Suprapubic skin (tissue), 4 donors: ENCODE data around the gene HIRIP3. TPM values are rescaled to one million over a fixed set of nuclear protein-coding genes. Genes with fewer than 3 reads are reported as not detected.
A peak's percentile ranks its signal among the peaks of the same experiment; 100 is the strongest.

ENCODE experiments used
- DNase-seq, 2 donors: peaks; one replicate each; pipeline ENCODE4 v3.0.0-alpha.2; 2019; ENCODE audit warnings: low spot score in 2 of 2
- H3K27ac ChIP-seq: fragments of 200-600 bp; sonication (generic); one replicate; pipeline ENCODE4 v1.5.1; 2019
- H3K27me3 ChIP-seq: fragments of 200-600 bp; sonication (generic); one replicate; pipeline ENCODE4 v1.5.1; 2019
- H3K36me3 ChIP-seq: fragments of 200-600 bp; sonication (generic); one replicate; pipeline ENCODE4 v1.5.1; 2019
- H3K4me1 ChIP-seq: fragments of 200-600 bp; sonication (generic); one replicate; pipeline ENCODE4 v1.5.1; 2019
- H3K4me3 ChIP-seq: fragments of 200-600 bp; sonication (generic); one replicate; pipeline ENCODE4 v1.5.1; 2019; ENCODE audit warnings: mild to moderate bottlenecking
- H3K9me3 ChIP-seq: fragments of 200-600 bp; sonication (generic); one replicate; pipeline ENCODE4 v1.5.1; 2019
- CTCF ChIP-seq, 2 donors: fragments of 200-600 bp in 1 of 2; fragments of 450-650 bp in 1 of 2; sonication (generic) in 1 of 2; IDR thresholded peaks; one replicate each; pipeline ENCODE4 v1.5.1; 2016 to 2019; ENCODE audit warnings: antibody characterized with exemption in 2 of 2, mild to moderate bottlenecking in 1 of 2, moderate library complexity in 1 of 2
- EP300 ChIP-seq: sonication (generic); formaldehyde crosslinking; IDR thresholded peaks from one replicate; pipeline ENCODE4 v1.6.1; 2017; ENCODE audit warnings: antibody characterized with exemption
- POLR2A ChIP-seq, 2 donors: fragments of 450-650 bp; IDR thresholded peaks; one replicate each; pipeline ENCODE4 v1.6.1; 2017; ENCODE audit warnings: antibody characterized with exemption in 2 of 2, mild to moderate bottlenecking in 2 of 2, moderate library complexity in 2 of 2
- POLR2AphosphoS5 ChIP-seq, 3 donors: sonication (generic); formaldehyde crosslinking; IDR thresholded peaks; one replicate each; pipeline ENCODE4 v1.6.1; 2017; ENCODE audit warnings: antibody characterized with exemption in 3 of 3
- WGBS: methylation state at CpG from one replicate; pipeline ENCODE4 v1.1.5; 2018; 5-methylcytosine and 5-hydroxymethylcytosine counted together
- total RNA-seq, 4 donors: library from RNA; depleted of rRNA; stranded (reverse); fragments of >200 nt; gene quantifications; one replicate each; pipeline ENCODE4 v1.1.0, GENCODE V29; 2016

HIRIP3 gene
- total RNA-seq, 4 donors from 2014 or later: 14.6 to 29.3 (median 21.7) TPM

GRCh38 chr16:29978081-29978480, 17.3 kb downstream of the HIRIP3 start:
- DNase-seq: no peak
- Histone ChIP-seq H3K4me1 (peaks cover 44% of the 10 kb centered on the region), H3K27ac (peak overlapping the region; percentile 46), H3K4me3 (no peak overlapping the region), H3K9me3 (no peaks in the 10 kb centered on the region), H3K27me3 (no peaks in the 10 kb centered on the region), H3K36me3 (peaks cover 61% of the 10 kb centered on the region)
- WGBS: 92% methylated on average over 6 of the region's 9 CpGs
- no peak for TF ChIP-seq POLR2AphosphoS5 (IDR thresholded peaks at IDR 0.05)
- TF ChIP-seq CTCF (IDR thresholded peaks at IDR 0.05): no peak
- TF ChIP-seq EP300: no peak
- TF ChIP-seq POLR2A (IDR thresholded peaks at IDR 0.05): no peak

GRCh38 chr16:29977063-29977825, 18.2 kb downstream of the HIRIP3 start:
- 74% methylated on average over 9 of the region's 9 CpGs for WGBS

GRCh38 chr16:29975811-29976511, 19.5 kb downstream of the HIRIP3 start:
- 21% methylated on average over 6 of the region's 6 CpGs for WGBS
- Histone ChIP-seq H3K27ac (peak overlapping the region; percentile 40), H3K4me1 (peaks cover 47% of the 10 kb centered on the region), H3K27me3 (no peaks in the 10 kb centered on the region), H3K36me3 (peaks cover 45% of the 10 kb centered on the region), H3K4me3 (peak overlapping the region; percentile 96), H3K9me3 (no peaks in the 10 kb centered on the region)
- DNase-seq: no peak
- TF ChIP-seq POLR2A (IDR thresholded peaks at IDR 0.05) (no peak), POLR2AphosphoS5 (IDR thresholded peaks at IDR 0.05) (no peak), EP300 (no peak), CTCF (IDR thresholded peaks at IDR 0.05) (no peak)

More at GRCh38 chr16:29977063-29977825, 18.2 kb downstream of the HIRIP3 start:
- Histone ChIP-seq H3K27ac (peak overlapping the region; percentile 46), H3K36me3 (peaks cover 52% of the 10 kb centered on the region), H3K9me3 (no peaks in the 10 kb centered on the region), H3K27me3 (no peaks in the 10 kb centered on the region), H3K4me3 (peak overlapping the region; percentile 96), H3K4me1 (peaks cover 47% of the 10 kb centered on the region)
- DNase-seq: no peak
- TF ChIP-seq CTCF (IDR thresholded peaks at IDR 0.05) (no peak), POLR2AphosphoS5 (IDR thresholded peaks at IDR 0.05) (no peak), POLR2A (IDR thresholded peaks at IDR 0.05) (no peak), EP300 (no peak)

GRCh38 chr16:29975134-29975538, 20.3 kb downstream of the HIRIP3 start:
- Histone ChIP-seq H3K27ac (peak overlapping the region; percentile 40), H3K4me3 (peak overlapping the region; percentile 96), H3K36me3 (peaks cover 42% of the 10 kb centered on the region), H3K27me3 (no peaks in the 10 kb centered on the region), H3K4me1 (peaks cover 47% of the 10 kb centered on the region), H3K9me3 (no peaks in the 10 kb centered on the region)
- WGBS: 53% methylated on average over 5 of the region's 5 CpGs
- TF ChIP-seq CTCF (IDR thresholded peaks at IDR 0.05) (no peak), POLR2A (IDR thresholded peaks at IDR 0.05) (no peak), POLR2AphosphoS5 (IDR thresholded peaks at IDR 0.05) (no peak), EP300 (no peak)
- no peak for DNase-seq
